ENCODE results near the gene PIP5K1B.

GRCh38 chr9:68802525-68803015 lies 97.5 kb downstream of the PIP5K1B start:
- TF ChIP-seq, protein P1, sequence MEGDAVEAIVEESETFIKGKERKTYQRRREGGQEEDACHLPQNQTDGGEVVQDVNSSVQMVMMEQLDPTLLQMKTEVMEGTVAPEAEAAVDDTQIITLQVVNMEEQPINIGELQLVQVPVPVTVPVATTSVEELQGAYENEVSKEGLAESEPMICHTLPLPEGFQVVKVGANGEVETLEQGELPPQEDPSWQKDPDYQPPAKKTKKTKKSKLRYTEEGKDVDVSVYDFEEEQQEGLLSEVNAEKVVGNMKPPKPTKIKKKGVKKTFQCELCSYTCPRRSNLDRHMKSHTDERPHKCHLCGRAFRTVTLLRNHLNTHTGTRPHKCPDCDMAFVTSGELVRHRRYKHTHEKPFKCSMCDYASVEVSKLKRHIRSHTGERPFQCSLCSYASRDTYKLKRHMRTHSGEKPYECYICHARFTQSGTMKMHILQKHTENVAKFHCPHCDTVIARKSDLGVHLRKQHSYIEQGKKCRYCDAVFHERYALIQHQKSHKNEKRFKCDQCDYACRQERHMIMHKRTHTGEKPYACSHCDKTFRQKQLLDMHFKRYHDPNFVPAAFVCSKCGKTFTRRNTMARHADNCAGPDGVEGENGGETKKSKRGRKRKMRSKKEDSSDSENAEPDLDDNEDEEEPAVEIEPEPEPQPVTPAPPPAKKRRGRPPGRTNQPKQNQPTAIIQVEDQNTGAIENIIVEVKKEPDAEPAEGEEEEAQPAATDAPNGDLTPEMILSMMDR (conservative IDR thresholded peaks at IDR 0.05; ENCODE audit: low read depth in 2 of 2), result no peak
- no peak for TF ChIP-seq EZH2 (IDR thresholded peaks at IDR 0.05; ENCODE audit: low read depth, unreplicated experiment)
- no peak for TF ChIP-seq JUNB (IDR thresholded peaks at IDR 0.05; ENCODE audit: unreplicated experiment)
- TF ChIP-seq, protein P2, sequence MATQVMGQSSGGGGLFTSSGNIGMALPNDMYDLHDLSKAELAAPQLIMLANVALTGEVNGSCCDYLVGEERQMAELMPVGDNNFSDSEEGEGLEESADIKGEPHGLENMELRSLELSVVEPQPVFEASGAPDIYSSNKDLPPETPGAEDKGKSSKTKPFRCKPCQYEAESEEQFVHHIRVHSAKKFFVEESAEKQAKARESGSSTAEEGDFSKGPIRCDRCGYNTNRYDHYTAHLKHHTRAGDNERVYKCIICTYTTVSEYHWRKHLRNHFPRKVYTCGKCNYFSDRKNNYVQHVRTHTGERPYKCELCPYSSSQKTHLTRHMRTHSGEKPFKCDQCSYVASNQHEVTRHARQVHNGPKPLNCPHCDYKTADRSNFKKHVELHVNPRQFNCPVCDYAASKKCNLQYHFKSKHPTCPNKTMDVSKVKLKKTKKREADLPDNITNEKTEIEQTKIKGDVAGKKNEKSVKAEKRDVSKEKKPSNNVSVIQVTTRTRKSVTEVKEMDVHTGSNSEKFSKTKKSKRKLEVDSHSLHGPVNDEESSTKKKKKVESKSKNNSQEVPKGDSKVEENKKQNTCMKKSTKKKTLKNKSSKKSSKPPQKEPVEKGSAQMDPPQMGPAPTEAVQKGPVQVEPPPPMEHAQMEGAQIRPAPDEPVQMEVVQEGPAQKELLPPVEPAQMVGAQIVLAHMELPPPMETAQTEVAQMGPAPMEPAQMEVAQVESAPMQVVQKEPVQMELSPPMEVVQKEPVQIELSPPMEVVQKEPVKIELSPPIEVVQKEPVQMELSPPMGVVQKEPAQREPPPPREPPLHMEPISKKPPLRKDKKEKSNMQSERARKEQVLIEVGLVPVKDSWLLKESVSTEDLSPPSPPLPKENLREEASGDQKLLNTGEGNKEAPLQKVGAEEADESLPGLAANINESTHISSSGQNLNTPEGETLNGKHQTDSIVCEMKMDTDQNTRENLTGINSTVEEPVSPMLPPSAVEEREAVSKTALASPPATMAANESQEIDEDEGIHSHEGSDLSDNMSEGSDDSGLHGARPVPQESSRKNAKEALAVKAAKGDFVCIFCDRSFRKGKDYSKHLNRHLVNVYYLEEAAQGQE (IDR thresholded peaks at IDR 0.05; ENCODE audit: unreplicated experiment), result no peak
- TF ChIP-seq POLR2AphosphoS5 (IDR thresholded peaks at IDR 0.05; ENCODE audit: low read depth), result no peak
- TF ChIP-seq CREB1 (CRISPR knock-in tag; IDR thresholded peaks at IDR 0.05; ENCODE audit: low read depth), result no peak
- TF ChIP-seq EZH2phosphoT487 (IDR thresholded peaks at IDR 0.05; ENCODE audit: unreplicated experiment), result no peak
- TF ChIP-seq STAT1 (IDR thresholded peaks at IDR 0.05; ENCODE audit: unreplicated experiment), result no peak
- no peak for TF ChIP-seq NANOG (IDR thresholded peaks at IDR 0.05; ENCODE audit: borderline replicate concordance)
- no peak for TF ChIP-seq ZNF114 (CRISPR knock-in tag; IDR thresholded peaks at IDR 0.05)

Data from GM23338 (cell line).